NCI-H446 (cell line): Measurements from ENCODE around the gene LSM3.

Experiments used
- DNase-seq, 2 experiments: peaks; one replicate each; lab custom pipeline; 2025; lab: John Stamatoyannopoulos, UW

The LSM3 gene

DNA sequence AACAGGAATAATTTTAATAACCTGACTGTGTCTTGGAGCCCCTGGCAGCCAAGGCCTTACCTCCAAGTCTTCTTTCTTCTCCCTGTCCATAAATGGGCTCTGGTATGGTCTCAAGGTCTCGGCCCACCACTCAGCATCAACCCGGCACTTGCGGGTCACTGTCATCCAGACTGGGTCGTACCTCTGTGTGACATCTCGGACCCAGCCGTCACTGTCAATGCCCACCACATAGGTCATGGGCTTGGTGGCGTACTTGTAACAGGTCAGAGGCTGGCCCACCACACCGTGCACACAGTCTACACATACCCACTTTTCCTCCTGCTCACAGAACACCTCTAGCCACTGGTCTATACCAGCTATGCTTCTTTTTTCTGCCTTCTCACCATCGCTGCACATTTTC is 20.7 kb upstream of the LSM3 start:
- no peak for DNase-seq

DNA sequence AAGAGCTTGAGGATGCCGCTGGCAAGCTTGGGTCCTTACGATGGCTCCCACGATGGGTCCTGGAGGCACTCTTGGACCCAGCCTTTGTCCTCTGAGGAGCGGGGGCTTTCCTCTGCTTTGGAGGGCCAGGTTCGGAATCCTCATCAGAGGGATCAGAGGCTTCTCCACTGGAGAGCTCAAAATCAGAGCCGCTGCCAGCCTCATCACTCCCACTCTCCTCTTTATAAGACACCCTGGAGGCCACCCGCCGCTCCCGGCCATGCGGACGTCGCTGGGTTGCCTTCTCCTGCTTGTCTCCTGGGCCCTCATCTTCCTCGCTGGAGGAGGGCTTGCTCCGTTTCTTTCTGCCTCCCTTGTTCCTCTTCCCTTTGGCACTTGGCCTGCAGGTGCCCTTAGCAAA is 20.2 kb upstream of the LSM3 start:
- no peak for DNase-seq

DNA sequence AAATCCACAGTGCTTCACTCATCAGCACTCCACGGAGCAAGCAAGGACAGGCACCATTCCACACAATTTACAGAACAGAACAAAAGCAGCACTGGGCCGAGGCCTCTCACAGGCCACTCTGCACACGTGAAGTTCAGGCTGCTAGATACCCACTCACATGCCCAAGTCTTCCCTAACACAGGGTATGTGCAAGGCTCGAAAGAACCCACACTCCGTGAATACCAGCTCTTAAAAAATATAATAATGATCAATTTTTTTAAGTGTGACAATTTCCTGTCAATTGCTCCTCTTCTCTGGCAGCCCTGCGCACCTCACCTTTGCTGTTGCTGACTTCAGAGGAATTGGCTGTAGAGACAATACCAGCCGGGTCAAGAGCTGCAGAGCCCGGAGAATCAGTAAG is 19.2 kb upstream of the LSM3 start:
- DNase-seq: no peak

DNA sequence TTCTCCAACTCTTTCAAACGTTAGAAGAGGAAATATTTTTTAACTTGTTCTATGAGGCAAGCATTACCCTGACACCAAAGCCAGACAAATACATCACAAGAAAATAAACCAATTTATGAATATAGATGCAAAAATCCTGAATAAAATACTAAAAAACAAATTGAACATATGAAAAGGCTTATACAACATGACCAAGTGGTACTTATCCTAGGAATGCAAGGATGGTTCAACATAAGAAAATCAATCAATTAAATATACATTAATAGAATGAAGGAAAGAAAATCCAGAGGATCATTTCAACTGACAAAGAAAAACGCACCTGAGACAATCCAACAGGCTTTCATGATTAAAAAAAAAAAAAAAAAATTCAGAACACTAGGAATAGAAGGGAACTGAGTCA is 17.3 kb upstream of the LSM3 start:
- no peak for DNase-seq

DNA sequence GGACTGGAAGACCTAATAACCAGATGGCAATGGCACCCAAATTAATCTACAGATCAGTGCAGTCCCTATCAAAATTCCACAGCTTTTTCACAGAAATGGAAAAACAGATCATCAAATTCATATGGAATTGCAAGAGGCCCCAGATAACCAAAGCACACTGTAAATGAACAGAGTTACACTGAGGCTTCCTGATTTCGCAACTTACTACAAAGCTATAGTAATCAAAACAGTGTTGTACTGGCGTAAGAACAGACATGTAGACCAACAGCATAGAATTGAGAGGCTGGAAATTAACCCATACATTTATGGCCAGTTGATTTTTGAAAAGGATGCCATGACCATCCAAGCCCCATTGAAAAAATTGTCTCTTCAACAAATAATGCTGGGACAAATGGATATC is 16.4 kb upstream of the LSM3 start:
- DNase-seq: no peak

DNA sequence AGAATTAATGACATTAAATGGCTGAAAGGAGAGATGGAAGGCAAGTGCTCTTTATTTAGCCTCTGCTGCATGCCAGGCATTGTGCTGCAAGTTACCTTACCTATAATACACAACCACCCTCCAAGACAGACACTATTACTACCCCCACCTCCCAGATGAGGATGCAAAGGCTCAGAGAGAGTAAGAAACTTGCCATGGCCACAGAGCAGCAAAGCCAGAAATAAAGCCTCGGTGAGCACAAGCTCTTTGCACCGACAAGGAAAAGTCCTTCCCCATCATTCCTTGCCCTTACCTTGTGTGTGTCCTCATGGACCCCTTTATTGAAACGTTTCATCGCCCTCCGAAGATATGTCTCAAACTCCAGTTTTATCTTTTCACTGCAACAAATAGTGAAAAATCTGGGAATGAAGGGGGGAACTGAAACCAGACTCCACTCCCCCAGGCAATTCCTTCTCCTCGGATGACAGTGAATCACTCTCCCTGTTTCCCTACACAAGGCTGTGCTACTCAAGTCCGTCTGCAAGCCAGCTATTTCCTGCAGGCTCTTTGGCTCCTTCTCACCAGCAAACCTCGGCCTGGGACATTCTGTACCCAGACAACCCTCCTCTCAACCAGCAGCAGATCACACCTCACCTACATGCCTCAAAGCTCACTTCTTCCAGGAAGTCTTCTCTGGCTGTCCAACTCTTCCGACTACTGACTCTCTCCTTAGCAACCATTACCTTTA is 11.6 kb upstream of the LSM3 start:
- DNase-seq: no peak

DNA sequence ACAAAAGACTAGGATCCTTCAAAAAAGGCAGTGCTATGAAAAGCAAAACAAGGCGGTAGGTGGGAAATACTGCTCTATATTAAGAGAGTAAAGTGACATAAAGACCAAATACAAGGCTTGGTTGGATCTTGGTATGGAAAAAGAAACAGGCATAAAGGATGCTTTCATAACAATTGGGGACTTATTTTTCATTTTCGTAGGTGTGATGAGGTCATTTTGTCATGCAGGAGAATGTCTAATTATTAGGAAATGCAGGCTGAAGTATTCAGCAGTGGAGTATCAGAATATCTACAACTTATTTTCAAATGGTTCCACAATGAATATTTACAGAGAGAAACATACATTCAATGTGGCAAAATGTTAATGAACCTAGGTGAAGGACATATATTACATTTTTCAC is 9.2 kb upstream of the LSM3 start:
- DNase-seq: no peak

DNA sequence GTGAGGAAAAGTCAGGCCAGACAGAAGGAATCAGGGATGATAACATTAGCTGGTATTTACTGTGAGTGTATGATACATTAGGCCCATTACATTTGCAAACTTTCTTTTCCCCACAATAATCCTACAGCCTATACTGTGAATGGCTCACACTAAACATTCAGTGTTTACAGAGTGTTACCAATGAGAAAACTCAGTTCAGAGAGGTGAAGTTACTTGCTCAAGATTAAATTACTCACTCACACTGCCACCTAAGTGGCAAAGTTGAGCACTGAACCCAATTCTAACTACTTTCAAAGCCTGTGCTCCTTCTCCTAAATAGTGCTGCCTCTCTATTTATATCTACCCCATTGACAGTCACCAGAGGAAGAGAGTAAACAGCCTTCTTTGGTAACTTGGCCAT is 8.7 kb upstream of the LSM3 start:
- no peak for DNase-seq

DNA sequence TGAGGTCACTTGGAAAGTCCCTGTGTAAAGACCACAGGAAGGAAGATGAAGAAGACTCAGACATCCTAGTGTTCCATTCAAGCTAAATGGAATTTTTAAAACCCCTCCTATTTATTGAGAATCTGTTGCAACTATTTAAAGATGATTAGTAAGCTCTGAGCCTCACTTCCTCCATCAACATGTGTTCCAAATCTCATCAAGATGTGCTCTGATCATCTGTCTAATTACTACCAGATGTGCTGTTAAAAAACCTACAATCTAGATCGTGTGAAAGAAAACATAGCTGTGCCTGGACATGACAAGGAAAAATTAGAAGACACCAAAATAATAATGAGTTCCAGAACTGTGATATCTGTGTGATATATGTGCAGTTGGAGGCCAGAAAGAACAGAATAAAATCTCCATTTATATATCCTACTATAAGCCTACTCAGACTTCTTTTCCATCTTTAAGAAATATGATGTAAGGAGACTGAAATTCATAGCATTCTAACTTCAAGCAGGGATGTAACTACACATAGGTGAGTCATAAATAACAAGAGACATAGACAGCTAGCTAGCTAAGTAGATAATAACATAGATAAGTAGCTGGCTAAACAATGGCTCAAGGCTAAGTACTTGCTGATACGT is 8.0 kb upstream of the LSM3 start:
- DNase-seq: no peak

DNA sequence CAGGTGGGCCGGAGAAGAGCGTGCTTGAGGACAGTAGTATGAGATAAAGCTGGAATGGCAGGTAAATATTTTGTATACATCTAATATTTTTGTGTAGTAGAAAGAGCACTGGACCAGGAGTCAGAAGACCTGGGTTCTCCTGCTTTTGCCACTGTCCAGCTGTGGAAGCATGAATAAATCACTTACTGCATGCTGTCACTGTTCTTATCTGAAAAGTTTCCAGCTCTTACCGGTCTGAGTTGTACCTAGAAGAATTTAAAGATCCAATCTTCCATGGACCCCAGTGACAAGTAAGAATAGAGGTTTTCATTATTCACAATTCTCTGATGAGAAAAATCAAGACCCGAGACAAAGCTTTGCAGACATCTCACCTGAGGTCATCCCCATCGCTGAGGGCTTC is 6.1 kb upstream of the LSM3 start:
- no peak for DNase-seq

DNA sequence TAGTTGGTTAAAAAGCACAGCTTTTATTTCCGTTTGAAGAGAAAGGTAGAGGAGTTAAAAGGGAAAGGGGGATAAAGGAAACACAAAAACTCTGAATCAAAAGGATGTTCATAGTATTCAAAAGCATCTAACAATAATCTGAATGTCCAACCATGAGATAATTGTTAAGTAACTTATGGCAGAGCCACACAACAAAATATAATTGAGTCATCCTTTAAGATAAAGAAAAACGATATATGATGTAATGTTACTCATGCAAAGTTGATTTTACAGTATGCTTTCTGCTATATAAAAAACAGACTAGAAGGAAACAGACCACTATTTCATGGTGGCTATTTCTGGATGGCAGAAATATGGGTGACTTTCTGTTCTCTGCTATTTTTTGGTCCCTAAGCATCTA is 4.1 kb upstream of the LSM3 start:
- DNase-seq: no peak

DNA sequence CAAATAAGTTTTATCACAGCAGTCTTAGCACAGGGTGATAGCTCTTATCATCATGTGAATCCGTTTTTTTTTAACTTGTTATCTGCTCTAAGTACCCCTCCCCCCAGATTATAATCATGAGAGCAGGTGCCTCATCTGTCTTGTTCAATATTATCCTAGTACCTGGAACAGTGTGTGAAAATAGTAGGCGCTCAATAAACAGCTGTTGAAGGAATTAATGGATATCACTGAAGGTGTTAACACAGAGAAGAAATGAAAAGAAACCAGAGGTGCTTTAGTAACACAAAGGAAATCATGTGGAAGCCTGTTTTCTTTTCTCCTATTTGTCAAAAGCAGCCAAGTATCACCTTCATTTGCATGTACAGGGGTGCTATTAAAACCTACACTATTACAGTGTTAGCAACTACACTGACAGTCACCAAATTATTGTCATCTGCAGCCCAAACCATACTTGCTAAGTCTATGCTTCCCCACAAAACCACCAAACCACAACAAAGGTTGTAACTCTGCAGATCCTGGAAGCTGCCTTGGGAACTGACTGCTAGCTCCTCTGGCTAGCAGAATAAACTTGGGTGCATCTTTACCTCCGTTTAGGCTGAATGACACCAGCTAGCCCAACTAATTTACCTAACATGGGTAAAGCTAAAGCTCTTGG is 3.1 kb upstream of the LSM3 start:
- no peak for DNase-seq

DNA sequence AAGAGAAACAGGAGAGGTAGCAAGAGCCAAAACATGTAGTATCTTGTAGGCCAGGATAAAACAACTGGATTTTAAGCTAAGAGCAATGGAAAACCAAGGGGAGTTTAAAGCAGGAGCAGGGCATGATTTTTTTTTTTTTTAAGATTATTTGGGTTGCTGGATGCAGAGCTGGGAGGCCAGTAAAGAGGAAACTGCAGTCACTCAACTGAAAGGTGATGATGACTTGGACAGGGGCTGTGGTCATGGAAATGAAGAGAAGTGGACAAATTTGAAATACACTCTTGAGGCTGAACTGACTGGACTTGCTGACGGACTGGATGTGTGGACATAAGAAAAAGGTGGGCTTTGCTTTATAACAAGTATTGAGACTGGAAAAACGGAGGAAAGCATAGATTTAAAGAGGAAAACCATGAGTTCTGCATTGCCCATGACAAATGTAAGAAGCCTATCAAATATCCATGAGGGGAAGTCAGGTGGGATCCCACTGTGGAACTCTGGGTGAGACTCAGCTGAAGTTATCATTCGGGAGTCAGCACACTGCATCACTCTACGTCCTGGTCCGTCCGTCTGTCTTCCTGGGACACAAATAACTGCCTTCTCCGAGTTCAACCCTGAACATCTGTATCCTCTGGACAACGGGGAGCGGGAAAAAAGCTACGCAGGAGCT is 904 bp upstream of the LSM3 start:
- no peak for DNase-seq

DNA sequence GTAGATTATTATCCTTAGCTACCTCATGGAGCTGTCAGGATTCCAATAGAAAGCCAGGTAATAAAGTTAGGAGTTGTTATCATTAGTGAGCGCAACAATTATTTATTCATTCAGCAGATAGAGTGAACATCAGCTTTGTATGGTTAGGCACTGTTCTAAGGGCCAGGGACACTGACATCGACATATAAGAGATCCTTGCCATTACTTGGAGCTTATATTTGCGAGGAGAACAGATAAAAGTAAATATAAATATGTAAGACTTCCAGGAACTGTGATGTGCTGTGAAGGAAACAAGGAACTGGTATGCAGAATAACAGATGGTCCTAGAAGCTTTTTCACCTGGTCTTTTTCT is 473 bp downstream of the LSM3 start:
- no peak for DNase-seq

DNA sequence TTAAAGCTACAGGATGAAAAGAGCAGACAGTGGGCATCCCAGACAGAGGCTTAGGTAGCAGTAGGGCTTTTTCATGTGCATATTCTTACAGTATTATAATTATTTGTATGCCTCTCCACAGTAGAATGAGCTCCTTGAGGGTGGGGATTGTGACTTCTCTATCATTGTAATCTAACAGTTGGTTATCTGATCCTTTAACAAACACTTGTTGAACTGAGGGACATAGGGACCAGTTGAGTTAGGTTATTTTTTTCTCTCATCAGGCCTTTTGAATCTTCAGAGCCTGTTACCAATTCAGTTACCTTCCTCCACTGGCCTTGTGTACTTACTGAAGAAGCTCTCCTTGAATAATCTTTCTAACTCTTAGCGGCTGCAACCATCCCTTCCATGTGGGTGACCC is 1.2 kb downstream of the LSM3 start:
- DNase-seq: no peak

DNA sequence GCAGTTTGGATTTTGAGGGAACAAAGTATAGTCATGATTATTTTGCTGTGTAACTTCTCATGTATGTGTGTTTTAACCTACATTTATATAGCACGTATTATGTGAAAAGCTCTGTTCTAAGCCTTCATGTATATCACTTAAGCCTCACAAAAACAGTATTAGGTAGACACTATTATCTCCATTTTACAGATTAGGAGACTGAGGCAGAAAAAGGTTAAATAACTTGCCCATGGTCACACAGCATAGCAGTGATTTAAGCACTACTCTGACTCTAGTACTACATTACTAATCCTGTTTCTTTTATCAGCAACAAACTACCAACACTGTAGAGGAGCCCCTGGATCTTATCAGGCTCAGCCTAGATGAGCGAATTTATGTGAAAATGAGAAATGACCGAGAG is 2.6 kb downstream of the LSM3 start:
- DNase-seq: no peak

DNA sequence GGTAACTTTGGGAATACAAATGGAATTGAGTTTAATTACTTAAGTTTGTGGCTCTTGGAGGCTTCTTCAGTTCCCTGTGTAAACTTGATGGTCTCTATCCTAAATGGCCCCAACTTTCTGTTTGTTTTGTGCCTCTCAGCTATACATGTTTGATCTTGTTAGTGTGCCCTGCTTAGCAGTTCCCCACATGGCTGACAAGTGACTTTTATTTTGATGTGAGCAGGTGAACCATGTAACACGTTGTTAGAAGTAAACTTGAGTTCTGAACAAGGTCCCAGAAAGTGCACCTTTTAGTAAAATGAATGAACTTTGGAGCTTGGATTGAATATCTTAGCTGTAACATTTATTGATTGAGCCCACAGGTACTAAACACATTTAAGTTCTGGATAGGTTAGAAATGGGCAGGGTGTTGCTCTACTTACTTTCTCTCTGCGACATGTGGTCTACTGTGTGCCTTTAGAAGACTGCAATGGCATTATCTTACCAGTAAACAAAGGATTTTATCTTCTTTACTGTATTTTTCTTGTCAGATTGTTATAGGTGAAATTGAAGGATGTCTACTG is 4.5 kb downstream of the LSM3 start:
- no peak for DNase-seq

DNA sequence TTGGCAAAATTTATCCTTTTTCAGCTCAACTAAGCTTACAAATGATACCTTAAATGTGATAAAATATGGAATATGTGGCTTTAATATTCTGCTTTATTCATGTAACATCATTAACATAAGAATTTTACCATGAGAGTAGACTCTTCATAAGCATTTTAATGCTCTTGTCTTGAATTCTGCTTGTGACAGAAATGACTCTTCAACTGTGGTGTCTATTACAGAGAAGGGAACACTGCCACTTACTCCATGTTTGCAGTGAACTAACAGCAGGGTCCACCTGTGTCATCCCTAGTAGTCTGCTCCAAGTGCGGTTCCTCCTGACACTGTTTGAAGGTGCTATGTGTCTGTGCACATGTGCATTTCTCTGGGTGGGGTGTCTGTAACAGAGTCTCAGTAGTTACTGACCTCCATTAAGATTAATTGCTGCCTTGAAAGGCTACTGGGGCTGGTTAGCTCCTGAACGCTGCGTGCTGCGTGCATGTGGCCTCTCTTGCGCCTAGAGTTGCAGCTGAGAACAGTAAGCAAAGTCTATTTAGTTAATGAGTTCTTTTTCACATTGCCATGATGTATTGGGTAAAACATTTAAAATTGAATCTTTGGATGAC is 8.3 kb downstream of the LSM3 start:
- no peak for DNase-seq

DNA sequence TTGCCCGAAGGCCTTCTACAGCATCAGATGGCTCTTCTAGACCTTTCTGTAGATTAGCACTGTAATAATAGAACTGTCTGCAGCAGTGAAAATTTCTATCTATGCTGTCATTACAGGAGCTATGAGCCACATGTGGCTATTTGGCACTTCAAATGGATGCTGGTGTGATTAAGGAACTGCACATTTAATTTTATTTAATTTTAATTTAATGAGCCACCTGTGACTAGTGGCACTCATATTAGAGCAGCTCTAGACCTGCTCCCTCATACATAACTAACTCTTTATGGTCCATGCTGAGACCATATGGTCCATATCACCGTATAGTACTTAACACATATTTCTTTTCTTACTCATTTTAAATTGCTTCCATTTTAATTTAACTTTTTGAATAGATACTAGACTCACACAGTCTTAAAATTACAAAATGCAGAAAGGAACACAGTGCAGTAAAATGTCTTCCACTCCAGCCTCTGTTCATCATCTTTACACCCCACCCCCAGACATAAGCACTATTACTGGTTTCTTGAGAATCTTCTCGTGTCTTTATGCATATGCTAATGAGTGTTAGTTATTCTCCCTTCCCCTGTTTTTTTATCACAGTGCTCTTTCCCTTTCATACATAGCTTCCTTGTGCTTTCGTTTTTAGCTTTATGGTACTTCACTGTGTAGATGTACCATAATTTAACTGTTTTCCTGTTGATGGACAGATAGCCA is 9.6 kb downstream of the LSM3 start:
- no peak for DNase-seq

DNA sequence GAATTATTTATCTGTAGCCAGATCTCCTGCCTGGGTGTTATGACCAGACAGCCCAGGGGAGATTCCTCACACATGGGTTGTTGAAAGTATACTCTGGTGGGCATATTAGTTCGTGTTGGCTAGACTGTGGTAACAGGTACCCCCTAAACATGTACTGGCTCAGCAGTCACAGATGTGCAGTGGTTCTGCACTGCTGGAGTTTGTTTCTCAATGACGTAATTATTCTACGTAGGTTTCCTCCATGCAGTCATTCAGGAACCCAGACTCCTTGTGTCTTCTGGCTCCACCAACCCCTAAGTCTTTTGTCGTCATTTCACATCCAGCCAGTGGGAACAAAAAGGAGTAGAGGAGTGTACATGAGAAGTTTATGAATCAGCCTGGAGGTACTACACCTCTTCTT is 16.2 kb downstream of the LSM3 start:
- no peak for DNase-seq

DNA sequence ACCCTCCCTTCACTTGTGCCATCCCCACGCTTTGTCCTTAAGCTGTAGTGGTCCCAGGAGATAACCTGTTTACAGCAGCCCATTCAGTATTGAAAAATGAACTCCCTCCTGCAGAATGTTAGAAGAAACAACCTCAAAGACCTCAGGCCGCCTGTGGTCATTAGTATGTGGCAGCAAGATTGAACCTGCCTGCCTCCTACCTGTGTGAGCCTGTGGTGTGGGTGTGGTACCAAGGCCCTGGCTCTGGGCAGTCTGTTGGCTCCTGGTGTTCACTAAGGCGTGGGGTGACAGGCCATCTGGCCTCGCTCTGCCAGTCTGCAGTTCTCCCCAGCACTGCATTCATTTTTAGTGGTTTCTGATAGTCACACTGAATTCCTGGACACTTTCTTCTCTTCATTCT is 21.0 kb downstream of the LSM3 start:
- DNase-seq: no peak

DNA sequence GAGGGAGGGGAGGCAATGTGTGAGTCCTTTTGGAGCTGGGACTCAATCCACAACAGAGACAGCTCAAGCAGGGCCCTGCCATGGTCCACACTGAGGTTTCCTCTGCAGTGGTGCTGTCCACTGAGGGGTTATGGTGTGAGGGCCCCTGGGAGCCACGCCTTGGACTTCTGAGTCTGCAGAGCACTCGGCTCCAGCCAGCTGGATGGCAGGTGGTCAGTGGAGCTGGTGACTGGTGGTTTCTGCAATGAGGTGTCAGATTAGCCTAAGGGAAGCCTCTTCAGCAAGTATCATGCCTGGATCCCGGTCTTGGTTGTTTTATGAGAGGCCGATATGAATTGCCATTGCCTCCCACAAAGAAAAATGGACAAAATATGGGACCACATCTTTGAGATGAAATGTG is 21.7 kb downstream of the LSM3 start:
- no peak for DNase-seq
